HG03196 (cell line): ENCODE results near the gene INSR.

Experiments
- ATAC-seq: cut with Tn5 transposase; IDR thresholded peaks from one replicate; pipeline ENCODE4 v1.9.1; 2021; ENCODE audit not compliant: unreplicated experiment

Gene INSR

DNA sequence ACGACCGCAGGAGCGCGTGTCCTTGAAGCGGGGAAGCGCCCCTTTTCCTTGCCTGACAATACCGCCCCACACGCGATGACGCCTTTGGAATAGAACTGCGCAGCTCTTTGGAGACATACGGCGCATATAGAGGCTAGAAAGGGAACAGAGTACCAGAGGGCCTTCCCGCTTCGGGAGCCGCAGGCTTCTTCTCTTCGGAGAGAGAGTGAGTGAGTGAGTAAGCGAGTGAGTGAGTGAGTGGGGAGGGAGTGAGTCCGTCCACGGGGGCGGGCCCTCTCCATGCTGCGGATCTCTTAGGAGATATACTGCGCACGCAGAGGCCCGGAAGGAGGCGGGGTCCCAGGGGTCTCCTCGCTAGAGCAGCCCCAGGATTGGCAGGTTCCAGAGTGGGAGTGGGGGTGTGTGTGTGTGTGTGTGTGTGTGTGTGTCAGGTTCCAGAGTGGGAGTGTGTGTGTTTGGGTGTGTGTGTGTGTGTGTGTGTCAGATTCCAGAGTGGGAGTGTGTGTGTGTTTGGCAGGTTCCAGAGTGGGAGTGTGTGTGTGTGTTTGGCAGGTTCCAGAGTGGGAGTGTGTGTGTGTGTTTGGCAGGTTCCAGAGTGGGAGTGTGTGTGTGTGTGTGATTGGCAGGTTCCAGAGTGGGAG lies 97.0 kb downstream of the INSR start:
- ATAC-seq = peak; percentile 53

DNA sequence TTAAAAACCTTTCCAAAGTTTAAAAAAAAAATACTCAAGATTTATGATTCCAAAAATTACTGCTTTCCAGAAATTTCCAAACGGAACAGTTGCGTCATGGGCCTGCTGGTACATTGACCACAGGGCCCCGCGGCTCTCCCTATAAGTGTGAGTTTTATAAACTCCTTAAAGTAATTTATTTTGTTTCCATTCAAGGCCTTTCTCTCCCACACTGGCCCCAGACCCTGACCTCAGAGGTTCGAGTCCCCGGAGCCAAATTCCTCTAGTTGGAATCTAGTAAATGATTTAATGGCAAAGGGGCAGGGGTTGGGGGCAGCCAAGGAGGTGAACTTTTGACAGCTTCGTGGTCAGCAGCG lies 97.5 kb downstream of the INSR start:
- no peak for ATAC-seq

DNA sequence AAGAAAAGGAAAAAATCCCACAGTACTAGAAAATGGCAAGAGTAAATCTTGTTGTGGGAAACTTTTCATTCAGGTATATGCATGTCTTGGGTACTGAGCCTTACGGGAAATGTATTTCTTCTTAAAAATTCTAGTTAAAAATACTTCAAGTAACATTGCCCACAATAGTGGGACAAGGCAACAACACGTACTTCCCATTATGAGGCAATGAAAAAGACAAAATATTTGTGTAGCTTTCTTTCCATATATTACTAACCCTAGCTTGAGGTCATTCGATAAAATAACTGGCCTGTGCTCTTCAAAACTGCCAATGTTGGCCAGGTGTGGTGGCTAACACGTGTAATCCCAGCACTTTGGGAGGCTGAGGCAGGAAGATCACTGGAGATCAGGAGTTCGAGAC lies 99.2 kb downstream of the INSR start:
- ATAC-seq = no peak

DNA sequence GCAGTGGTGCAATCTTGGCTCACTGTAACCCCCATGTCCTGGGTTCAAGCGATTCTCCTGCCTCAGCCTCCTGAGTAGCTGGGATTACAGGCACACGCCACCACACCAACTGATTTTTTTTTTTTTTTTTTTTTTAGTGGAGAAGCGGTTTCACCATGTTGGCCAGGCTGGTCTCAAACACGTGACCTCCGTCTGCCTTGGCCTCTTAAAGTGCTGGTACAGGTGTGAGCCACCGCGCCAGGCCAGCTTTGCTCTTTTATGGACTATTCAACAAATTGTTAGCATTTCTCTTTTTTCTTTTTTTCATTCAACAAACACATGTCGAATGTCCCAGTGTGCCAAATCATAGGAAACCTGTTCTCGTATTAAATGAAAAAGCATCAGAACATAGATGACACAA lies 99.6 kb downstream of the INSR start:
- ATAC-seq = no peak

DNA sequence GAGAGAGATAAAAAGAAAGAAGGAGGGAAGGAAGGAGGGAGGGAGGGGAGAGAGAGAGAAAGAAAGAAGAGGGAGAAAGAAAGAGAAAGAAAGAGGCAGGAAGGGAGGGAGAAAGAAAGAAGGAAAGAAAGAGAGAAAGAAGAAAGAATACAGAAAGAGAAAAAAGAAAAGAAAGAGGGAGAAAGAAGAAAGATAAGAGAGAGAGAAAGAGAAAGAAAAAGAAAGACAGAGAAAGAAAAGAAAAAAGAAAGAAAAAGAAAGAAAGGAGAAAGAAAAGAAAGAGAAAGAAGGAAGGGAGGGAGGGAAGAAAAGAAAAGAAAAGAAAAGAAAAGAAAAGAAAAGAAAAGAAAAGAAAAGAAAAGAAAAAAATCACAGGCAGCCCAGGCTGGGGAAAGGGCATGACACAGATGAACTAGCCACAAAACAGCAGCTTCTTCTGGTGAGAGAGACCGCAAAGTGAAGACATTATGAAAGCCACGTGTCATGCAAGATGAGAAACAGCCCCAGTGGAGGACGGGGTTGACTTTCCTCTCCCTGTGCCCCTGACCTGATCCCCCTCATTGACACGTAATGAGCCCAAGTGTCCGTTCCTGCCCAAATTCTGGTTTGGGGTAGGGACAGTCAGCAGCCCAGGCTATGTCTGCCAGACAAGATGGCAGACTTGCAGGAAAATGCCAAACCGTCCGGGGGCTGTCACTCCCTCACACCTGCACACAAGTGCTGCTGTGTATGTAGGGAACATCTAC lies 102.1 kb downstream of the INSR start:
- ATAC-seq = no peak

DNA sequence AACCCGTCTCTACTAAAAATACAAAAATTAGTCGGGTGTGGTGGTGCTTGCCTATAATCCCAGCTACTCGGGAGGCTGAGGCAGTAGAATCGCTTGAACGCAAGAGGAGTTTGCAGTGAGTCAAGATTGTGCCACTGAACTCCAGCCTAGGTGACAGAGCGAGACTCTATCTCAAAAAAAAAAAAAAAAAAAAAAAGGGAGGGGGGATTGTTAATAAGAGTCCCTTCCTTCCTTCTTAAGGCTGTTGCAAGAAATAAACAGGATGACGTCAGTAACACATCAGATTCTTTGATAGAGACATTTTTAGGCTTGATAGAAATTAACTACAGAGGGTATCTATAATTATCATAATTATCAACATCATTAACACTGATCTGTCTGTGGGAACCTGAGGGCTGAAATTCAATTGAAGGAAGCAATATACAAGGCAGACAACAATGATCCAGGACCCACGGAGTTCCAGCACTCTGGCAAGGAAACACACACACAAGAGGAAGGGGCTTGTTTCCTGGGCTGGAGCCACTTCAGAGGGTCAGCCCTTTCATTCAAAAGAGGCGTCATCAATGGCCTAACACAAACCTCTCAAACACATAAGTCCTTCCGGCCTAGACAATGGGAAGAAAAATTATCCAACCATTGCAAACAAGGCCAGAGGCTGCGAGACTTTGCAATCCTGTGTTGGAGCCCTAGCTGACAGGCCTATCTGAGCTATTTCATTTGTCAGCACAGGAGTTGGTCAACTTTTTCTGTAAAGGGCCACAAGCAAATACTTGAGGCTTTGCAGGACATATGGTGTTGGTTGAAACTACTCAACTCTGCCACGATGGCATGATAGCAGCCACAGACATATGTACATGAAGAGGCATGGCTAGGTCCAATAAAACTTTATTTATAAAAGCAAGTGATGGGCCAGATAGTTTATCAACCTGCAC lies 105.2 kb downstream of the INSR start:
- no peak for ATAC-seq

DNA sequence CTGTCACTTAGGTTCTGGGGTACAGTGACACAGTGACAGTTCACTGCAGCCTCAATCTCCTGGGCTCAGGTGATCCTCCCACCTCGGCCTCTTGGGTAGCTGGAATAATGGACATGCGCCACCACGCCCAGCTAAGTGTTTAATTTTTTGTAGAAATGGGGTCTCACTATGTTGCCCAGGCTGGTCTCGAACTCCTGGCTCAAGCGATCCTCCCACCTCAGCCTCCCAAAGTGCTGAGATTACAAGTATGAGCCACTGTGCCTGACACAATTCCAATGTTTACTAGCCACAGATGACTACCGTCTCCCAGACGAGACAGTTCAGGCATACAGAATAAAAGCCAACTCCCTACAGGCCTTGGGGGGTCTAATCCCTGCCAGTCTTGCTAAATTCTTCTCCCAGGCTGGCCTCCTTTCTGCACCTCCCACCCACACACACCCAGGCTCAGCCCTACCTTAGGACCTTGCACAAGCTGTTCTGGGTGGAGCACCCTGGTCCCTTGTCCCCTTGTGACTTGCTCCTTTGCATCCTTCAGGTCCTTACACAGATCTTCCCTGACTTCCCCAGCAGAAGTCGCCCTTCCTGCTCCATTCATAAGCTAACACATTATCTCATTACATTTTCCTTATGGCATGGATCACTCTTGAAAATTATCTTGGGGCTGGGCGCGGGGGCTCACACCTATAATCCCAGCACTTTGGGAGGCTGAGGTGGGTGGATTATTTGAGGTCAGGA lies 106.4 kb downstream of the INSR start:
- ATAC-seq = no peak

DNA sequence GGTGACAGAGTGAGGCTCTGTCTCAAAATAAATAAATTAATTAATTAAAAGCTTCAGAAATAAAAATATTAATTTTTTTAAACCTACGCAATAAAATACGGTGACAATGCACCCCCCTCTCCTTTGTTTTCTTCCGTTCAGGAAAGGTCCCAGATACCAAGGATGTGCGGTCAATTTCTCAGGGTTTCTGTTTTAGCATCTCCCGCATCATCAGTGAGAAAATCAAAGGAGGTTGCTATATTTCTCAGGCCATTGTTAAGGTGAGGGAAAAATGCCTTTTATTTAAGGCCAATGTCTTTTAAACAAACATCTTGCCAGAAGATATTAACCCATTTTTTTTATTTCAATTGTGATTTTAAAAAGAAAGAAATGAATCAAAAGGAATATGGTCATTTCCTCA lies 111.7 kb downstream of the INSR start:
- ATAC-seq = no peak

DNA sequence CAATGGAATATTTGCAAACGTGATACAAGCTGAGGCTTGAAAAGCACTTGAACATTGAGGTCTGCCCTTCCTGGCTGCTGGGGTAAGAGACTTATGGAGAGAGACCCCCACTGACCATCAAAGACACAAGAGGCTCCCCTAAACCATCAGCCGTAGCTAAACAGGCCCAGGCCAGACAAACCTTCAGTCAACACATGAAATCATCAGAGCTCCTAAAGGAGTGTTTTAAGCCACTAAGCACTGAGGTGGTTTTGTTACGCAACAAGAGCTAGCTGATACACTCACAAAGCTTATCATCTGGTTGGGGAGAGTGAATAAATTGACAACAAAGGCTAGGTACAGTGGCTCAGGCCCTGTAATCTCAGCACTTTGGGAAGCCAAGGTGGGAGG lies 114.3 kb downstream of the INSR start:
- no peak for ATAC-seq

DNA sequence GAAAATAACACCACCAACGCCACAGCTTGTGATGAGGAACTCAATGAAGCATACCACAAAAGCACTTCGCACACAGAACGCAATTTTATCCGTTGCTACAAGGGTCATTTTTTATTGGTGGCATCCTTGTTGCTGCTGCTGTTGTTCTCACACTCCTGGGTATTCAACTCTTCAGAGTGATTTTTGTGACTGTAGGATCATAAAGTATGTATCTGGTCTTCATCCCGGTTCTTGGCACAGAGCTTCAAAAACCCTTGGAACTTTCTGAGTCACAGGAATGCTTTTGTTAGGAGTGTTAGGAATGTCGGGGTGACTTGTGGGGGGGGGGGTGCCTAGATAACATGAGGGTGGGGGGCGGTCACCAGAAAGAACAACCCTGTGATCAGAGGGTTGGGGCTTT lies 116.3 kb downstream of the INSR start:
- ATAC-seq = no peak

DNA sequence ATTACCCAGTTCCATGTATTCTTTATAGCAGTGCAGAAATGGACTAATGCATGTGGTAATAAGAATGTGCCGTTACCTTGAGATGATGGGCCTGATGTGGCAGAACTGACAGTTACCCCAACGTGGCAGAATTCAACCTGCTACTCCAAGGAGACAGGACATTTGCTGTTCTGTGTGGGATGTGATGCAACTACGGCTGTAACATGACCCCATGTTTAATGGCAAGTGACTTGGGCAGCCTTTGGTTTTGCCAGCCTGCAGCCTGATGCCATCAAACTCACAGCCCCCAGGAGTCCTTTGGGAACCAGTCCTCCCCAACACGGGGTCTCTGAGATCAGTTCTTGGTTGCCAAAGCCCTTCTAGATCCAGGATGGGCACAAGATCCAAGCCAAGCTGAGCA lies 117.4 kb downstream of the INSR start:
- no peak for ATAC-seq

DNA sequence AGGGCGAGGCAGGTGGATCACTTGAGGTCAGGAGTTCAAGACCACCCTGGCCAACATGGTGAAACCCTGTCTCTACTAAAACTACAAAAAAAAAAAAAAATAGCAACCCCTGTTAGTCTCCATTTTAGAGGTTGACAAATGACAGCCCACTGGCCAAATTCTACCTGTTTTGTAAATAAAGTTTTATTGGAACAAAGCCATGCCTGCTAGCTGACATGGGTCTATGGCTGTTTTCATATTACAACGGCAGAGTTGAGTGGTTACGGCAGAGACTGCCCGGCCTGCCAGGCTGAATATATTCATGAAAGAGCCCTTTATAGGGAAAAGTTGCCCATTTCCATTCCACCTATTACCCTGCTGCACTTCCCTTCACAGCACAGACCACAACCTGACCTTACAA lies 121.4 kb downstream of the INSR start:
- ATAC-seq = no peak

DNA sequence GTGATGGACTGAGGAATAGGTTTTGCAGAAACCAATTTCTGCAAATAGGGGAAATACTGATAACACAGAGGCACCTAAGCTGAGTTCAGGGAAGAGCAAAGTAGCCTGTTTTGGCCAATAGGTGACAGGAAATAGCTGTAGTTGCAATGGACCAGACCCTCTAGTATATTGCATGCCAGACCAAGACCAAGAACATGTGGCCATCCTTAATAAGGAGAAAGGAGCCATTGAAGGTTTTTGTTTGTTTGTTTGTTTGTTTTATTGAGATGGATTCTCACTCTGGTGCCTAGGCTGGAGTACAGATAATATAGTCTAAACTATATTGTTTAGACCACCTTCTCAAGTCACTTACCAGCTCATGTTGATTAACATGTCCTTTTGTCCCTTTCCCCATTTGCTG lies 123.2 kb downstream of the INSR start:
- no peak for ATAC-seq

DNA sequence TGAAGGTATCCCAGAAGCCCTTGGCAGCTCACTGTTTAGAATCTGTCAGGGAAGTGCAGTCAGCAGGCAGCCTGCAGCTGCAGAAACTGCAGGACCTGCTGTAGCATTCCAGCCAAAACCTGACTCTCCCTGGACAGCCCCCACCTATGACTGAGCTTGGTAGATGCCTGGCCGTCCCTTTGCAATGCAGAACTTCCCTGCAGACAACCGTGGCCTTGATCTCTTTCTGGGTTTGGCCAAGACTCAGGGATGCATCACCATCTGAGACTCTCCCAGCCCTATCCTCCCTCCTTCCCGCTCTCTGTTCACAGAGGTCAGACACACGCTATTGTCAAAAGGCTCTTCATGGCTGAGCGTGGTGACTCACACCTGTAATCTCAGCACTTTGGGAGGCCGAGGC lies 125.3 kb downstream of the INSR start:
- no peak for ATAC-seq

DNA sequence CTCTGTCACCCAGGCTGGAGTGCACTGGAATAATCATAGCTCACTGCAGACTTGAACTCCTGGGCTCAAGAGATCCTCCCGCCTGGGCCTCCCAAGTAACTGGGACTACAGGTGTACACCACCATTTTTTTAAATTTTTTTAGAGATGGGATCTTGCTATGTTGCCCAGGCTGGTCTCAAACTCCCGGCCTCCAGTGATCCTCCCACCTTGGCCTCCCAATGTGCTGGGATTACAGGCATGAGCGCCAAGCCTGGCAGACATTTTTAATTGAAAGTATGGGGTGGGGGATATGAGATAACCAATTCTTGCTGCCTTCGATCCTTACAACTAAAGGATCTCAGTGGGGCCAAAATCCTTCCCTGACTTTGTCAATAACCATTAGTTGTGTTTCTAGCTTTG lies 132.9 kb downstream of the INSR start:
- ATAC-seq = no peak

DNA sequence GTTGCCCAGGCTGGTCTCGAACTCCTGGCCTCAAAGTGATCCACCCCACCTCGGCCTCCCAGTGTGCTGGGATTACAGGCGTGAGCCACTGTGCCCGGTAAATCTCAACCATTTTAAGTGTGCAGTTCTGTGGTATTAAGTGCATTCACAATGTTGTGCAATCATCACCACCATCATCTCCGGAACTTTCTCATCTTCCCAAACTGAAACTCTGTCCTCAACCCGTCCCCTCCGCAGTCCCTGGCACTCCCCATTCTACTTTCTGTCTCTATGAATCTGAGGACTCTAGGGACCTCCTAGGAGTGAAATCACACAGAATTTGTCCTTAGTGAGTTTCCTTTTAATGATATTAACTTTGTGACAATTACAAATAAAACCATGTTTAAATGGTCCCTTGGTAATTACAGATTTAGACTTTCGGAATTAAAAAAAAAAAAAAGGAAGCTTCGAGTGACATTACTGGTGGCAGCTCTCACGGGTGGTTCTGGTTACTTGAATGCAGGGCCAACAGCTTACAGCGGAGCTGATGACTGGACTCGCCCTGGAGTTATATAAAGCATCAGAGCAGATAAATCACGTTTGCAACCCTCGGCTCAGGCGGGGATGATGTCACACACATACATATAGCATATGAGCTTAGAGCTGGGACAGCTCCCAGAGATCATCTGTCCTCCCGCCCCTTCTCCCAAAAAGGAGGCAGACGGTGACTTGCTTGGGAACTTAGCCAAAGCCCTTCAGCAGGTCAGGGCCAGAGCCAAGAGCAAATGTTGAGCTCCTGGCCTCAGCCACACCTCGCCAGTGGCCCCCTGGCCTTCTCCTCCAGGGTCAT lies 134.9 kb downstream of the INSR start:
- no peak for ATAC-seq

DNA sequence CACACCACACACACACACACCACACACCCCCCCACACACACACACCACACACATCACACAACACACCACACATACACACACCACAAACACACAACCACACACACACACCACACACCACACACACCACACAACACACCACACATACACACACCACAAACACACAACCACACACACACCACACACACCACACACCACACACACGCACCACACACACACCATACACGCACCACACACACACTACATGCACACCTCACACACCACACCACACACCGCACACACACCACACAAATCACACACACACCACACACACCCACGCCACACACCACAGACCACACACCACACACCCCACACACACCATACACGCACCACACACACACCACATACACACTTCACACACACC lies 141.2 kb downstream of the INSR start:
- no peak for ATAC-seq

DNA sequence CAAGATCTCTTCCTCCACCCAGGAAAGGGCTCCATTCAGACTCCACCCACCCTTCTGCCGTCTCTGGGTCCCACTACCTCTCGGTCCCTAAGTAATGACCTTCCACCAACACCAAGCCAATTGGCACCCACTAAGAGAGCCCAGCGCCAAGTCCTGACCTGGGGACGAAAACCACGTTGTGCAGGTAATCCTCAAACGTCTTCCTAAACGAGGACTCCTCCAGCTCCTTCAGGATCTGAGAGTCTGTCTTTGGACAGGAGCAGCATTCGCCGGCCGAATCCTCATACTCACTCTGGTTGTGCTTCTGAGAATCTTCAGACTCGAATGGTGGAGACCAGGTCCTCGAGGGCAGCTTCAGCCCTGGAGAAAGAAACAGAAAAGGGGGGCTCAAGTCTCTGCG lies 141.6 kb downstream of the INSR start:
- ATAC-seq = no peak

DNA sequence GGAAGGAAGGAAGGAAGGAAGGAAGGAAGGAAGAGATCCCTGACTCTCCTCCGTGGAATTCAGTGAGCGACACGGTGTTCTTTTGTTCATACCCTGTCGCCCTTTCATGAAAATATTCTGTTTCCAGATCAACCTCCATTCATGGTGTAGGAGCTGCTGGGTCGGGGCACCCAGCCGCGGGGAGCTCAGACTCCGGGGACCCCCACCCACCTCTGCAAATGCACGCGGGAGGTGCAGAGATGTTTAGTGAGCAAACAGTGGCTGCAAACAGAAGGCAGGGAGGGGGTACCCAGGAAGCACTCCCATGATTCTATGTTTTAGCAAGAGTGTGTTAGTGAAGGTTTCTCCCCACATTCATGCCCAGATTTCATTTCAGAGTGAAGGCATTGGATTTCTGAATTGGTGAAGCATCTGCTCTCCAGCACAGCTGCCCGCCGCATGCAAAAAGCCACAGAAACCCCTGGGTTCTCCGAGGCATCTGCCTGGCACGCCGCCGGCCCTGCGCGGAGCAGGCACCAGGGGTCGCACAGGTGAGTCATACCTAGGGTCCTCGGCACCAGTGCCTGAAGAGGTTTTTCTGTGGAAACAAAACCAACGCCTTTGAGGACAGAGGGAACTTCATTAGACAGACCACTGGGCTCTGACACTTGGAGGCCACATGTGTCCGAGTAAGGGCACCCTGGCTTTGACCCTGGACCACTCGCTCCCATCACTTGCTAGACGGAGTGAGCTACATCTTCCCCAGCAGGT lies 144.1 kb downstream of the INSR start:
- ATAC-seq = no peak
